GM12891 (cell line): ENCODE measurements around the gene USP15.
"Not testable (repeated sequence)": the region's sequence is repeated elsewhere in the genome, so short reads cannot be mapped to it uniquely, and the experiment has no call there.

ENCODE experiments used
- POLR2A ChIP-seq: IDR thresholded peaks from 2 replicates; pipeline ENCODE4 v1.6.1; 2011; ENCODE audit warnings: low read depth, low read length, control low read depth
- POLR2AphosphoS5 ChIP-seq: IDR thresholded peaks from 2 replicates; pipeline ENCODE4 v1.6.1; 2011; ENCODE audit warnings: low read depth, low read length, control low read depth

GRCh38 chr12:62343304-62344120, 83.3 kb downstream of the USP15 start:
- TF ChIP-seq POLR2AphosphoS5, POLR2A: not testable (repeated sequence)
